HCT116 (cell line): ENCODE measurements around the gene JPH3. TPM values are rescaled to one million over a fixed set of nuclear protein-coding genes. Genes with fewer than 3 reads are reported as not detected.

Source experiments
- ATAC-seq: fragments of 200-7000 bp; cut with Tn5 transposase; 2 replicates; pipeline ENCODE4 v1.9.1; 2020; ENCODE audit warnings: mild to moderate bottlenecking, moderate library complexity
- BruUV-seq: library from RNA; stranded (reverse); fragments of 400-500 nt; replicated peaks from 2 replicates; lab custom pipeline; 2021; lab: Mats Ljungman, UMichigan
- CTCF ChIA-PET: fragments of 300-600 bp; sonication (Branson Sonifier 250); formaldehyde crosslinking; loops from one replicate; lab custom pipeline; 2021; ENCODE audit warnings: antibody characterized with exemption; lab: Charles Lee
- POLR2A ChIA-PET: fragments of 300-600, 350-600 bp; sonication (Branson Sonifier 250); formaldehyde crosslinking; loops from one replicate; lab custom pipeline; 2021; ENCODE audit warnings: antibody characterized with exemption; lab: Charles Lee
- RAD21 ChIA-PET, 2 experiments: fragments of 300-600 bp; sonication (Branson Sonifier 250); formaldehyde crosslinking; loops; one replicate each; lab custom pipeline; 2023; ENCODE audit warnings: low total read pairs in 2 of 2; ENCODE audit not compliant: uncharacterized antibody in 2 of 2, unreplicated experiment in 2 of 2, low non-redundant PET in 1 of 2; lab: Charles Lee
- DNase-seq: peaks from one replicate; pipeline ENCODE4 v3.0.0-alpha.2; 2010; ENCODE audit warnings: low read depth, low spot score
- H2AFZ ChIP-seq: fragments of 200-600 bp; shearing (Covaris generic), sonication (generic); 2 replicates; pipeline ENCODE4 v1.6.1; 2017; ENCODE audit warnings: low read depth, mixed run types, mixed read lengths, antibody characterized with exemption, low read length; ENCODE audit not compliant: poor library complexity, severe bottlenecking
- H3K27ac ChIP-seq: 2 replicates; pipeline ENCODE4 v1.5.1; 2012; ENCODE audit warnings: low read depth, low read length
- H3K27me3 ChIP-seq: fragments of 200-600 bp; sonication (generic); 2 replicates; pipeline ENCODE4 v1.6.1; 2016; ENCODE audit warnings: mixed run types, low read length, mixed read lengths; ENCODE audit not compliant: insufficient read depth
- H3K36me3 ChIP-seq, 2 experiments: fragments of 200-500 bp in 1 of 2; fragments of 200-600 bp in 1 of 2; sonication (Bioruptor generic) in 1 of 2; sonication (generic) in 1 of 2; 2 replicates each; pipeline versions ENCODE4 v1.5.1 to v1.6.1; 2014 to 2016; ENCODE audit warnings: low read length in 2 of 2, inconsistent platforms in 1 of 2, mixed read lengths in 1 of 2, mixed run types in 1 of 2; ENCODE audit not compliant: insufficient read depth in 2 of 2, control insufficient read depth in 1 of 2
- H3K4me1 ChIP-seq, 2 experiments: fragments of 200-600 bp in 1 of 2; sonication (generic) in 1 of 2; 2 replicates each; pipeline versions ENCODE4 v1.5.1 to v1.6.1; 2012 to 2017; ENCODE audit warnings: low read length in 2 of 2, inconsistent platforms in 1 of 2, mild to moderate bottlenecking in 1 of 2, mixed read lengths in 1 of 2, mixed run types in 1 of 2, moderate library complexity in 1 of 2; ENCODE audit not compliant: insufficient read depth in 2 of 2, control insufficient read depth in 1 of 2
- H3K4me2 ChIP-seq: fragments of 200-600 bp; sonication (generic); 2 replicates; pipeline ENCODE4 v1.6.1; 2017; ENCODE audit warnings: mixed run types, low read length, mixed read lengths
- H3K4me3 ChIP-seq, 2 experiments: fragments of 200-600 bp in 1 of 2; sonication (generic) in 1 of 2; replicated peaks in 1 of 2; 2 replicates each; pipeline ENCODE4 v1.5.1; 2011 to 2016; ENCODE audit warnings: low read length in 2 of 2, control low read depth in 1 of 2, low read depth in 1 of 2, mild to moderate bottlenecking in 1 of 2, mixed read lengths in 1 of 2, mixed run types in 1 of 2
- H3K79me2 ChIP-seq: fragments of 200-600 bp; sonication (generic); 2 replicates; pipeline ENCODE4 v1.6.1; 2017; ENCODE audit warnings: mild to moderate bottlenecking, mixed run types, low read length, moderate library complexity, mixed read lengths; ENCODE audit not compliant: insufficient read depth
- H3K9ac ChIP-seq: fragments of 200-600 bp; sonication (generic); 2 replicates; pipeline ENCODE4 v1.6.1; 2016; ENCODE audit warnings: low read length, mixed read lengths
- H3K9me2 ChIP-seq: fragments of 200-600 bp; sonication (generic), shearing (Covaris generic); 2 replicates; pipeline ENCODE4 v1.6.1; 2017; ENCODE audit warnings: mixed run types, mild to moderate bottlenecking, moderate library complexity; ENCODE audit not compliant: insufficient read depth
- H3K9me3 ChIP-seq, 2 experiments: fragments of 200-500 bp in 1 of 2; fragments of 200-600 bp in 1 of 2; sonication (Bioruptor generic) in 1 of 2; sonication (generic) in 1 of 2; 2 replicates each; pipeline ENCODE4 v1.6.1; 2014 to 2017; ENCODE audit warnings: low read length in 2 of 2, mixed read lengths in 2 of 2, inconsistent platforms in 1 of 2, low read depth in 1 of 2, mild to moderate bottlenecking in 1 of 2, mixed run types in 1 of 2, moderate library complexity in 1 of 2; ENCODE audit not compliant: control insufficient read depth in 1 of 2, insufficient read depth in 1 of 2
- H4K20me1 ChIP-seq: fragments of 200-600 bp; sonication (generic), shearing (Covaris generic); 2 replicates; pipeline ENCODE4 v1.6.1; 2017; ENCODE audit warnings: mixed run types, mild to moderate bottlenecking, moderate library complexity; ENCODE audit not compliant: insufficient read depth
- CBX3 ChIP-seq: IDR thresholded peaks from 2 replicates; pipeline ENCODE4 v1.6.1; 2012; ENCODE audit warnings: low read depth
- CEBPB ChIP-seq: IDR thresholded peaks from 2 replicates; pipeline ENCODE4 v1.6.1; 2012; ENCODE audit warnings: low read depth
- EGR1 ChIP-seq: IDR thresholded peaks from 2 replicates; pipeline ENCODE4 v1.6.1; 2012; ENCODE audit warnings: low read depth
- ELF1 ChIP-seq: IDR thresholded peaks from 2 replicates; pipeline ENCODE4 v1.6.1; 2012; ENCODE audit warnings: low read depth, borderline replicate concordance
- EZH2 ChIP-seq: fragments of 200-600 bp; sonication (generic); IDR thresholded peaks from 2 replicates; pipeline ENCODE4 v1.6.1; 2017; ENCODE audit warnings: antibody characterized with exemption, mixed run types
- EZH2phosphoT487 ChIP-seq: fragments of 200-600 bp; IDR thresholded peaks from 2 replicates; pipeline ENCODE4 v1.6.1; 2018; ENCODE audit warnings: antibody characterized with exemption, borderline replicate concordance
- JUND ChIP-seq: IDR thresholded peaks from 2 replicates; pipeline ENCODE4 v1.6.1; 2012
- POLR2A ChIP-seq: IDR thresholded peaks from 2 replicates; pipeline ENCODE4 v1.7.0; 2011; ENCODE audit warnings: borderline replicate concordance; ENCODE audit not compliant: insufficient read depth, insufficient read length; ENCODE audit errors: extremely low read depth
- POLR2AphosphoS5 ChIP-seq: IDR thresholded peaks from 2 replicates; pipeline ENCODE4 v1.6.1; 2011; ENCODE audit warnings: mild to moderate bottlenecking, low read depth, low read length, moderate library complexity
- SIN3A ChIP-seq: IDR thresholded peaks from 2 replicates; pipeline ENCODE4 v1.6.1; 2012; ENCODE audit warnings: low read depth
- SP1 ChIP-seq: IDR thresholded peaks from 2 replicates; pipeline ENCODE4 v1.6.1; 2012; ENCODE audit warnings: low read depth
- SRF ChIP-seq: IDR thresholded peaks from 2 replicates; pipeline ENCODE4 v1.6.1; 2012; ENCODE audit warnings: low read depth
- YY1 ChIP-seq: IDR thresholded peaks from 2 replicates; pipeline ENCODE4 v1.6.1; 2011; ENCODE audit warnings: low read length, low read depth, moderate library complexity, mild to moderate bottlenecking; ENCODE audit not compliant: insufficient replicate concordance; ENCODE audit errors: extremely low read depth
- ZFX ChIP-seq: fragments of 450-650 bp; IDR thresholded peaks from 2 replicates; pipeline ENCODE4 v1.6.1; 2017
- ZNF274 ChIP-seq: fragments of 200-500 bp; sonication (Bioruptor generic); IDR thresholded peaks from 2 replicates; pipeline ENCODE4 v1.6.1; 2014; ENCODE audit warnings: mild to moderate bottlenecking, low read depth, low read length, inconsistent platforms
- intact Hi-C: fragments of 100-400 bp; cut with micrococcal nuclease; formaldehyde crosslinking; loops from 2 replicates; pipeline ENCODE4 v1.10.0; 2022
- total RNA-seq: library from RNA; stranded (reverse); gene quantifications from one replicate; pipeline ENCODE4 v1.2.1, GENCODE V29; 2021; ENCODE audit not compliant: unreplicated experiment
- TF ChIP-seq, protein P1 (sequence below): IDR thresholded peaks from 2 replicates; pipeline ENCODE4 v1.6.1; 2012; ENCODE audit warnings: low read depth
- TF ChIP-seq, protein P2 (sequence below): IDR thresholded peaks from 2 replicates; pipeline ENCODE4 v1.6.1; 2012
- TF ChIP-seq, protein P3 (sequence below): IDR thresholded peaks from 2 replicates; pipeline ENCODE4 v1.6.1; 2011; ENCODE audit warnings: mild to moderate bottlenecking, low read length, moderate library complexity; ENCODE audit not compliant: insufficient replicate concordance; ENCODE audit errors: extremely low read depth

JPH3 gene
- total RNA-seq, 1 experiment from 2014 or later = 0.10 TPM

DNA sequence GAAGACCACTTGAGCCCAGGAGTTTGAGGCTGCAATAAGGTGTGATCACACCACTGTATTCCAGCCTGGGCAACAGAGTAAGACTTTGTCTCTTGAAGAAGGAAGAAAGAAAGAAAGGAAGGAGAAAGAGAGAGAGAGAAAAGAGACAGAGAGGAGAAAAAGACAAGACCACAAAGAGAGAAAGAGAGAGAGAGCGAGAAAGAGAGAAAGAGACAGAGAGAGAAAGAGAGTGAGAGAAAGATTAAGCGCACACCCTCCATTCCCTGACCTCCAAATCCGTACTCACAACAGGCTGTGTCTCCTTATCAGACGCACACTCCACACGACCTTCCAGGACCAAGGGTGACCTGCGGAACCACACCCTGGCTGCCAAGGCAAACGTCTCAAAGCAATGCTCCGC lies 143.9 kb downstream of the JPH3 start:
- no peak overlapping the region for H2AFZ ChIP-seq
- intact Hi-C loops = no loop called here
- BruUV-seq = no TSS peak
- TF ChIP-seq EGR1 = no peak
- TF ChIP-seq POLR2AphosphoS5 = no peak
- no peak for TF ChIP-seq ZFX
- TF ChIP-seq CEBPB = no peak
- no peak for TF ChIP-seq POLR2A
- TF ChIP-seq, protein P1, sequence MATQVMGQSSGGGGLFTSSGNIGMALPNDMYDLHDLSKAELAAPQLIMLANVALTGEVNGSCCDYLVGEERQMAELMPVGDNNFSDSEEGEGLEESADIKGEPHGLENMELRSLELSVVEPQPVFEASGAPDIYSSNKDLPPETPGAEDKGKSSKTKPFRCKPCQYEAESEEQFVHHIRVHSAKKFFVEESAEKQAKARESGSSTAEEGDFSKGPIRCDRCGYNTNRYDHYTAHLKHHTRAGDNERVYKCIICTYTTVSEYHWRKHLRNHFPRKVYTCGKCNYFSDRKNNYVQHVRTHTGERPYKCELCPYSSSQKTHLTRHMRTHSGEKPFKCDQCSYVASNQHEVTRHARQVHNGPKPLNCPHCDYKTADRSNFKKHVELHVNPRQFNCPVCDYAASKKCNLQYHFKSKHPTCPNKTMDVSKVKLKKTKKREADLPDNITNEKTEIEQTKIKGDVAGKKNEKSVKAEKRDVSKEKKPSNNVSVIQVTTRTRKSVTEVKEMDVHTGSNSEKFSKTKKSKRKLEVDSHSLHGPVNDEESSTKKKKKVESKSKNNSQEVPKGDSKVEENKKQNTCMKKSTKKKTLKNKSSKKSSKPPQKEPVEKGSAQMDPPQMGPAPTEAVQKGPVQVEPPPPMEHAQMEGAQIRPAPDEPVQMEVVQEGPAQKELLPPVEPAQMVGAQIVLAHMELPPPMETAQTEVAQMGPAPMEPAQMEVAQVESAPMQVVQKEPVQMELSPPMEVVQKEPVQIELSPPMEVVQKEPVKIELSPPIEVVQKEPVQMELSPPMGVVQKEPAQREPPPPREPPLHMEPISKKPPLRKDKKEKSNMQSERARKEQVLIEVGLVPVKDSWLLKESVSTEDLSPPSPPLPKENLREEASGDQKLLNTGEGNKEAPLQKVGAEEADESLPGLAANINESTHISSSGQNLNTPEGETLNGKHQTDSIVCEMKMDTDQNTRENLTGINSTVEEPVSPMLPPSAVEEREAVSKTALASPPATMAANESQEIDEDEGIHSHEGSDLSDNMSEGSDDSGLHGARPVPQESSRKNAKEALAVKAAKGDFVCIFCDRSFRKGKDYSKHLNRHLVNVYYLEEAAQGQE = no peak
- TF ChIP-seq YY1 = no peak
- no peak for TF ChIP-seq ZNF274
- no peak for TF ChIP-seq JUND
- TF ChIP-seq SRF = no peak
- no peak for TF ChIP-seq CBX3
- TF ChIP-seq, protein P2, sequence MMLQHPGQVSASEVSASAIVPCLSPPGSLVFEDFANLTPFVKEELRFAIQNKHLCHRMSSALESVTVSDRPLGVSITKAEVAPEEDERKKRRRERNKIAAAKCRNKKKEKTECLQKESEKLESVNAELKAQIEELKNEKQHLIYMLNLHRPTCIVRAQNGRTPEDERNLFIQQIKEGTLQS = no peak
- TF ChIP-seq, protein P3, sequence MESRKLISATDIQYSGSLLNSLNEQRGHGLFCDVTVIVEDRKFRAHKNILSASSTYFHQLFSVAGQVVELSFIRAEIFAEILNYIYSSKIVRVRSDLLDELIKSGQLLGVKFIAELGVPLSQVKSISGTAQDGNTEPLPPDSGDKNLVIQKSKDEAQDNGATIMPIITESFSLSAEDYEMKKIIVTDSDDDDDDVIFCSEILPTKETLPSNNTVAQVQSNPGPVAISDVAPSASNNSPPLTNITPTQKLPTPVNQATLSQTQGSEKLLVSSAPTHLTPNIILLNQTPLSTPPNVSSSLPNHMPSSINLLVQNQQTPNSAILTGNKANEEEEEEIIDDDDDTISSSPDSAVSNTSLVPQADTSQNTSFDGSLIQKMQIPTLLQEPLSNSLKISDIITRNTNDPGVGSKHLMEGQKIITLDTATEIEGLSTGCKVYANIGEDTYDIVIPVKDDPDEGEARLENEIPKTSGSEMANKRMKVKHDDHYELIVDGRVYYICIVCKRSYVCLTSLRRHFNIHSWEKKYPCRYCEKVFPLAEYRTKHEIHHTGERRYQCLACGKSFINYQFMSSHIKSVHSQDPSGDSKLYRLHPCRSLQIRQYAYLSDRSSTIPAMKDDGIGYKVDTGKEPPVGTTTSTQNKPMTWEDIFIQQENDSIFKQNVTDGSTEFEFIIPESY = no peak
- no peak for TF ChIP-seq EZH2phosphoT487
- no peak for TF ChIP-seq EZH2
- no peak for TF ChIP-seq SIN3A
- no peak for TF ChIP-seq ELF1
- no peak for TF ChIP-seq SP1
- TF ChIP-seq, all 23 proteins: peak for 0
- POLR2A ChIA-PET = no interaction called here
- Histone ChIP-seq H3K79me2 (peaks cover 94% of the 10 kb centered on the region), H3K27me3 (no peaks in the 10 kb centered on the region), H3K4me3 (no peak overlapping the region), H4K20me1 (peaks cover 15% of the 10 kb centered on the region; the same call in 1 of the 2 replicates), H3K27ac (no peak overlapping the region), H3K9me3 (no peaks in the 10 kb centered on the region), H3K36me3 (peaks cover 45 to 61% of the 10 kb centered on the region in 2 experiments), H3K4me2 (no peak overlapping the region), H3K9ac (no peak overlapping the region), H3K9me2 (no peaks in the 10 kb centered on the region), H3K4me1 (0 out of 4 replicates have a peak, but pooled peaks cover 0 to 2% of the 10 kb centered on the region in 2 experiments)
- ATAC-seq (no peak), DNase-seq (no peak)
- RAD21 ChIA-PET = no interaction called here
- CTCF ChIA-PET = no interaction called here
